Ishikawa (cell line): Measurements from ENCODE around the gene TBX6.

Experiments used
- CEBPB ChIP-seq: IDR thresholded peaks from 2 replicates; pipeline ENCODE4 v1.6.1; 2012
- CREB1 ChIP-seq: IDR thresholded peaks from 2 replicates; pipeline ENCODE4 v1.6.1; 2012; ENCODE audit warnings: low read depth
- EGR1 ChIP-seq: IDR thresholded peaks from 2 replicates; pipeline ENCODE4 v1.6.1; 2012
- EP300 ChIP-seq: IDR thresholded peaks from 2 replicates; pipeline ENCODE4 v1.6.1; 2012; ENCODE audit warnings: borderline replicate concordance
- FOXM1 ChIP-seq: IDR thresholded peaks from 2 replicates; pipeline ENCODE4 v1.6.1; 2012; ENCODE audit warnings: low read depth, borderline replicate concordance
- NFIC ChIP-seq: IDR thresholded peaks from 2 replicates; pipeline ENCODE4 v1.6.1; 2012
- RAD21 ChIP-seq: IDR thresholded peaks from 2 replicates; pipeline ENCODE4 v1.6.1; 2012; ENCODE audit warnings: low read depth
- TAF1 ChIP-seq: IDR thresholded peaks from 2 replicates; pipeline ENCODE4 v1.6.1; 2012; ENCODE audit warnings: low read depth, mild to moderate bottlenecking
- TCF12 ChIP-seq: IDR thresholded peaks from 2 replicates; pipeline ENCODE4 v1.6.1; 2012; ENCODE audit warnings: low read depth
- TEAD4 ChIP-seq: IDR thresholded peaks from 2 replicates; pipeline ENCODE4 v1.6.1; 2012
- YY1 ChIP-seq: IDR thresholded peaks from 2 replicates; pipeline ENCODE4 v1.6.1; 2012; ENCODE audit warnings: low read depth
- ZBTB7A ChIP-seq: IDR thresholded peaks from 2 replicates; pipeline ENCODE4 v1.6.1; 2012; ENCODE audit warnings: low read depth
- TF ChIP-seq, protein P1 (sequence below): IDR thresholded peaks from 2 replicates; pipeline ENCODE4 v1.6.1; 2012
- TF ChIP-seq, protein P2 (sequence below): IDR thresholded peaks from 2 replicates; pipeline ENCODE4 v1.6.1; 2012
- TF ChIP-seq, protein P3 (sequence below): IDR thresholded peaks from 2 replicates; pipeline ENCODE4 v1.6.1; 2012; ENCODE audit warnings: low read depth, mild to moderate bottlenecking

TBX6 gene

DNA sequence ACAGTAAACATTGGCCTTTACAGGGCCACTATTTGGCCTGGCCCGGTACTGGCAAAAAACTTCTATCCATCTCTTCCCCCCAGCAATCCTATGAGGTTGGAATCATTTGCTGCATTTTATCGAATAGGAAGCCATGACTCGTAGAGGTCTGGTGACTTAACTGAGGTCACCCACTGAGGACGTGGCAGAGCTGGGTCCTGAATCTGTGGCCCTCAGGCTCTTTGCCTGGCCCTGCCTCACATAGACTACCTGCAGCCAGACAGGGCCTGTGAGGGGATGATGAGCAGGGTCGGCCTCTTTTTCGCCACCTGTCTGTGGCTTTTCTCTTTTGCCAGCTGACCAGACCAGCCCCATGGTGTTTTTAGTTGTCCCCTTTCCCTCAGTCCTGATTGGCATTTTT, 14.1 kb downstream of the TBX6 start:
- TF ChIP-seq TEAD4 (no peak), ZBTB7A (no peak)
- TF ChIP-seq, protein P1, sequence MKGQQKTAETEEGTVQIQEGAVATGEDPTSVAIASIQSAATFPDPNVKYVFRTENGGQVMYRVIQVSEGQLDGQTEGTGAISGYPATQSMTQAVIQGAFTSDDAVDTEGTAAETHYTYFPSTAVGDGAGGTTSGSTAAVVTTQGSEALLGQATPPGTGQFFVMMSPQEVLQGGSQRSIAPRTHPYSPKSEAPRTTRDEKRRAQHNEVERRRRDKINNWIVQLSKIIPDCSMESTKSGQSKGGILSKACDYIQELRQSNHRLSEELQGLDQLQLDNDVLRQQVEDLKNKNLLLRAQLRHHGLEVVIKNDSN, result no peak

DNA sequence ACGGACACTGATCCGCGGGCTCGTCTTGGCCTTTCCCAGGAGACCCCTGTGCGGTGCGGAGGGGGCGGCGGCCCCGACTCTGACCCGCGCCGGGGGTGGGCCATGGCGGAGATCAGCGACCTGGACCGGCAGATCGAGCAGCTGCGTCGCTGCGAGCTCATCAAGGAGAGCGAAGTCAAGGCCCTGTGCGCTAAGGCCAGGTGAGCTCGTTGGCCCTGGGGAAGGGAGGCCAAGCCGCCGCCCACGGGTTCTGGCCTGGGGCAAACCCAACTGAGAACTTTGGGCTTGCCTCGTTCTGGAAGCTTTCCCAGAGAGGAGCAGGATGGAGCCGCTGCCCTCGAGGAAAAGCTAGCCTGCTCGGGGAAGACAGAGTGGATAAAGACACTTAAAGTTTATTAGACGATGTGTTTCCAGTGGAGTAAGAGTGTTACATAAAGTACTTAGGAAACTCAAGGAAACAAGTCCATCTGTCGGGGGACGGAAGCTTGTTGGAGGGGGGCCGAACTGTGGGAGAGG, 15.4 kb downstream of the TBX6 start:
- TF ChIP-seq, protein P1, result no peak
- TF ChIP-seq EGR1, result peak; percentile 17; the same call in 1 of the 2 replicates

DNA sequence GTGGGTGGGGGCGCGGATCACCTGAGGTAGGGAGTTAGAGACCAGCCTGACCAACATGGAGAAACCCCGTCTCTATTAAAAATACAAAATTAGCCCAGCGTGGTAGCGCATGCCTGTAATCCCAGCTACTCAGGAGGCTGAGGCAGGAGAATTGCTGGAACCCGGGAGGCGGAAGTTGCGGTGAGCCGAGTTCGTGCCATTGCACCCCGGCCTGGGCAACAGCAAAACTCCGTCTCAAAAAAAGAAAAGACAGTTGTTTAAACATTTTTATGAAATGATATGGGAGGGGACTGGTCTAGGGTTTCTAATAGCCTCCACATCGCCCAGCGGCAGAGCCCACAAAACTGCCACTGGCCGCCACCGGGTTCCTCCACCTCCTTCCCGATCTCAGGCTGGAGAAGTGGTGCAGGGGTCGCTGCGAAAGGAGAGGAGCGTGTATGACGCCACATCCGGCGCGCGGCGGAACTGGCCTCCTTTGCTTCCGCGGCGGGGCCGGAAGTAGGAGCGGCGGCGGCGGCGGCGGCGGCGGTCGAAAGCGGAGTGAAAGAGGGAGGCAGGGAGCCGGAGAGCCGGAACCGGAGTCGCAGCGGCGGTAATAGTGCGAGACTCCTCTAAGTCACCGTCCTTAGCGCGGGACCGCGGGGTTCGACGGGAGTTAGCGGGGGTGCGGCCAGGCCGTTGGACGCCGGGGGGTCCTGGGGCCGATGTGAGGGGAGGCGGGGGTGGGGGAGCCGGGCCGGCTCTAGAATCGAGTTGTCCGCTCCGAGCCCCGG, 16.0 kb downstream of the TBX6 start, which contains the start of gene PPP4C:
Gene PPP4C, plus strand, starts transcription at position 492 of the 773 bp plus-strand sequence. CDS start 384 bp downstream, outside the sequence.
- TF ChIP-seq EGR1, result no peak
- TF ChIP-seq CREB1, result peak; percentile 85
- TF ChIP-seq FOXM1, result 0 out of 2 replicates have a peak, but pooled peaks have one; percentile 34
- peak; percentile 78 for TF ChIP-seq EP300
- peak; percentile 14; the same call in 1 of the 2 replicates for TF ChIP-seq YY1
- no peak for TF ChIP-seq TEAD4
- peak; percentile 46; the same call in 1 of the 2 replicates for TF ChIP-seq ZBTB7A
- TF ChIP-seq CEBPB, result no peak
- TF ChIP-seq, protein P2, sequence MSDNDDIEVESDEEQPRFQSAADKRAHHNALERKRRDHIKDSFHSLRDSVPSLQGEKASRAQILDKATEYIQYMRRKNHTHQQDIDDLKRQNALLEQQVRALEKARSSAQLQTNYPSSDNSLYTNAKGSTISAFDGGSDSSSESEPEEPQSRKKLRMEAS, result peak; percentile 52
- TF ChIP-seq TAF1, result peak; percentile 77
- TF ChIP-seq, protein P3, sequence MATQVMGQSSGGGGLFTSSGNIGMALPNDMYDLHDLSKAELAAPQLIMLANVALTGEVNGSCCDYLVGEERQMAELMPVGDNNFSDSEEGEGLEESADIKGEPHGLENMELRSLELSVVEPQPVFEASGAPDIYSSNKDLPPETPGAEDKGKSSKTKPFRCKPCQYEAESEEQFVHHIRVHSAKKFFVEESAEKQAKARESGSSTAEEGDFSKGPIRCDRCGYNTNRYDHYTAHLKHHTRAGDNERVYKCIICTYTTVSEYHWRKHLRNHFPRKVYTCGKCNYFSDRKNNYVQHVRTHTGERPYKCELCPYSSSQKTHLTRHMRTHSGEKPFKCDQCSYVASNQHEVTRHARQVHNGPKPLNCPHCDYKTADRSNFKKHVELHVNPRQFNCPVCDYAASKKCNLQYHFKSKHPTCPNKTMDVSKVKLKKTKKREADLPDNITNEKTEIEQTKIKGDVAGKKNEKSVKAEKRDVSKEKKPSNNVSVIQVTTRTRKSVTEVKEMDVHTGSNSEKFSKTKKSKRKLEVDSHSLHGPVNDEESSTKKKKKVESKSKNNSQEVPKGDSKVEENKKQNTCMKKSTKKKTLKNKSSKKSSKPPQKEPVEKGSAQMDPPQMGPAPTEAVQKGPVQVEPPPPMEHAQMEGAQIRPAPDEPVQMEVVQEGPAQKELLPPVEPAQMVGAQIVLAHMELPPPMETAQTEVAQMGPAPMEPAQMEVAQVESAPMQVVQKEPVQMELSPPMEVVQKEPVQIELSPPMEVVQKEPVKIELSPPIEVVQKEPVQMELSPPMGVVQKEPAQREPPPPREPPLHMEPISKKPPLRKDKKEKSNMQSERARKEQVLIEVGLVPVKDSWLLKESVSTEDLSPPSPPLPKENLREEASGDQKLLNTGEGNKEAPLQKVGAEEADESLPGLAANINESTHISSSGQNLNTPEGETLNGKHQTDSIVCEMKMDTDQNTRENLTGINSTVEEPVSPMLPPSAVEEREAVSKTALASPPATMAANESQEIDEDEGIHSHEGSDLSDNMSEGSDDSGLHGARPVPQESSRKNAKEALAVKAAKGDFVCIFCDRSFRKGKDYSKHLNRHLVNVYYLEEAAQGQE, result no peak
- peak; percentile 30; the same call in 1 of the 2 replicates for TF ChIP-seq TCF12

DNA sequence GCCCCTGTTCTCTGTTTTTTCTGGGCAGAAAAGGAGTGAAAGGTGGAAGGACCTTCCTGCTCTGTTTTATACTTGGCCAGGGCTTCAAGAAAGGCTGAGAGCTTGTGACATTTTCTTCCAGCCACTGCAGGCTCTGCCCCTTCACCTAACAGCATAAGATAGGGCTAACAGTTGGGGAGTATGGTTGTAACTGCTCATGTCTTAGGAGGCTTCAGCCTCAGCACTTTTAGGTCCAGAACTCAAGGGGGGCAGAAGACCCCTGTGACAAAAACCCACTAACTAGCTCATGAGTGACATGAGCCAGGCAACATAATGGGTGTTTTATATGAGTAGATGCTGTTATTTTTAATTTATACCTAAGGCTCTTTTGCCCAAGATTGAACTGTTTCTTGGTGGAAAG, 21.2 kb downstream of the TBX6 start:
- TF ChIP-seq TCF12, result no peak
- TF ChIP-seq, protein P1, result no peak
- TF ChIP-seq RAD21, result no peak
- no peak for TF ChIP-seq TEAD4
- no peak for TF ChIP-seq YY1

DNA sequence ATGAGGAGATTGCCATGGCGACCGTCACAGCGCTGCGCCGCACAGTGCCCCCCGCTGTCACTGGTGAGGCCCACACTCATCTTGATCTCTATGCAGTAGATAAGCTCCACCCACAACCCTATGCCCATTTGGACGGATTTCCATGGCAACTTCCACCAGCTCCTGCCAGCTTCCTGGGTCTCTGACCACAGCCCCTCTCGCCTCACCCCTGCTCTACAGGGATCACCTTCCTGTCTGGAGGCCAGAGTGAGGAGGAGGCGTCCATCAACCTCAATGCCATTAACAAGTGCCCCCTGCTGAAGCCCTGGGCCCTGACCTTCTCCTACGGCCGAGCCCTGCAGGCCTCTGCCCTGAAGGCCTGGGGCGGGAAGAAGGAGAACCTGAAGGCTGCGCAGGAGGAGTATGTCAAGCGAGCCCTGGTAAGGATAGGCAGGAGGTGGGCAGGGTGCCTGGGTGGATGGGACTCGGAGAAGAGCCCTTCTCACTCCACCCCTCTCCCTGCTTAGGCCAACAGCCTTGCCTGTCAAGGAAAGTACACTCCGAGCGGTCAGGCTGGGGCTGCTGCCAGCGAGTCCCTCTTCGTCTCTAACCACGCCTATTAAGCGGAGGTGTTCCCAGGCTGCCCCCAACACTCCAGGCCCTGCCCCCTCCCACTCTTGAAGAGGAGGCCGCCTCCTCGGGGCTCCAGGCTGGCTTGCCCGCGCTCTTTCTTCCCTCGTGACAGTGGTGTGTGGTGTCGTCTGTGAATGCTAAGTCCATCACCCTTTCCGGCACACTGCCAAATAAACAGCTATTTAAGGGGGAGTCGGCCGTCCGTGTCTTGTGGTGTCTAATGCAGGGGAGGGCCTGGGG, 21.9 kb downstream of the TBX6 start:
- TF ChIP-seq TAF1, result no peak
- TF ChIP-seq, protein P2, result no peak
- TF ChIP-seq RAD21, result no peak
- TF ChIP-seq, protein P1, result no peak
- no peak for TF ChIP-seq NFIC
- no peak for TF ChIP-seq FOXM1
- TF ChIP-seq ZBTB7A, result no peak
- no peak for TF ChIP-seq EGR1
- TF ChIP-seq CREB1, result no peak
- TF ChIP-seq TEAD4, result no peak
- TF ChIP-seq, protein P3, result no peak
- TF ChIP-seq YY1, result no peak
- no peak for TF ChIP-seq CEBPB
- no peak for TF ChIP-seq TCF12
- no peak for TF ChIP-seq EP300
